GM21619 (cell line): ENCODE results near the gene CASZ1.

Source experiments
- ATAC-seq: cut with Tn5 transposase; IDR thresholded peaks from one replicate; pipeline ENCODE4 v1.9.1; 2021; ENCODE audit not compliant: unreplicated experiment

The CASZ1 gene

GRCh38 chr1:10629091-10629815 lies 167.2 kb downstream of the CASZ1 start:
- no peak for ATAC-seq

GRCh38 chr1:10628685-10629084 lies 167.8 kb downstream of the CASZ1 start:
- no peak for ATAC-seq

DNA sequence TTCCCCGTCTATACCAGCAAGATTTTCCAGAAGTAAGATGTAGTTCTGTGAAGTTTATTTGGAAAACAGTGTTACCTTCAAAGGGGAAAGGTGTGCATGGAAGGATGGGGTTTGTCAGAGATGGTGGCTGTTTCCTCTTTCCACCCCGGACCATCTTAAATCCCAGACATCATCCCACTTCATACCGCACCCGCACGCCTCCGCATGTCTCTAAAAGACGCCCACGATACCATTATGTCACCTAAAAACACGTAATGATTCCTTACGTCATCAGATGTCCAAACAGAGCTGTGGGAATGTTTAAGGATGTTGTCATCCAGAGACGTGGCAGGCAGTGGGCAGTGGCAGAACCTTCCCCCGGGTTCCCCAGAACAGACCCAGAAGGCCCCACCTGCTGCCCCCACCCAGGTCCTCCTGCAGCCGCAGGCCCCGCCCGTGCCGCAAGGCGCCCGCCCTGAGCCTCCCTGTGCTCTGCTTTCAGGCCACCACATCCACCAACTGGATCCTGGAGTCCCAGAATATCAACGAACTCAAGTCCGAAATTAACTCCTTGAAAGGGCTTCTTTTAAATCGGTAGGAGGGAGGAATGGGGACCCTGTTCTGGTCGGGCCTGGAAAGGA lies 169.5 kb downstream of the CASZ1 start:
- ATAC-seq = no peak

GRCh38 chr1:10626131-10626731 lies 170.2 kb downstream of the CASZ1 start:
- ATAC-seq = no peak

GRCh38 chr1:10625554-10625953 lies 170.9 kb downstream of the CASZ1 start:
- ATAC-seq = no peak

DNA sequence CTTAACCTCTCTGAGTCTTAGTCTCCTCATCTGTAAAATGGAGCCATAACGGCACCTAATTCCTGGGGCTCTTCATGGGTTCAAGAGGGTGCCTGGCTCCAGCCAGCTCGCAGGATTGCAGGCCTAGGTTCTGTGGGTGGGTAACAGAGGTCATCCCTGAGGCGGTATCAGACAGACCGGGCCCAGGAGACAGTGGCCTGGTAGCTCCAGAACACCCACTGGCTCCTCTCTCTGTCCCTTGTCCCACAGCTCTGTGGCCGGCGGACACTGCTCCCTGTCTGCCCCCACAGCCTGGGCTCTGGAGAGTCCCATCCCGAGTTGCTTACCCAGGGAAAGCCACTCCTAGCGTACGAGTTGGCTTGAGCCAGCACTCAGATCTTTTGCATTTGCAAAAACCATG lies 171.4 kb downstream of the CASZ1 start:
- no peak for ATAC-seq

DNA sequence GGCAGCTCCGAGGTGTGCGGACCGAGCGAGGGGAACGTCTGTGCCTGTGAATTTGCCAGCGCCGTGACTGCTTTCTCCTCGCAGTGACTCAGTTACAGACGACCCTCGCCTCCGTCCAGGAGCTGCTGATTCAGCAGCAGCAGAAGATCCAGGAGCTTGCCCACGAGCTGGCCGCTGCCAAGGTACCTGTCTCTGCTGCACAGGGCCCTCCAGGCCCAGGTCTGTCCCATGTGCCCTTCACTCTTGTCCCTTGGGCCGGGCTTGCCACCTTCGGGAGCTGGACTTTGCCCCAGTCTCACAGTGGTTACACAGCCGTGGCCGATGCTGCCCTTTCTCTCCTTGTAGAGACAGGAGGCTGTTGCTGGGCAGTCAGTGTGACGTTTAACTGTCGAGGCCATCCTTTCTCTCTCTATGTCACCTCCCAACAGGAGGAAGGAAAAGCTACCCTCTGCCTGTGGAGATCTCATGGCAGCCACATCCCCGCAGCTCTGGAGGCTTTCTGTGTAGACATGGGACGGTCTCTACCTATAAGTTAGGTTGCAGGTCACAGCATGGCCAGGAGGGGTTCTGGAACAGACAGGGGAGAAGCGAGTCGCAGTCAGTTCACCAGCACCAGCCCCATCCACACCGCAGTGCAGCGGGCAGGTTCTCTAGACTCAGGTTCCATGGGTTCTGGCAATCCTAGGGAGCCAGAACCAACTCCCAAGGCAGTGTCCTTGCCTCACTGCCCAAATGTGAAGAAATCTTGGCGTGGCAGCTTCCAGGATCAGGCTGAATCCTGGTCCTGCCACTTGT lies 172.0 kb downstream of the CASZ1 start:
- ATAC-seq = no peak

- no peak for ATAC-seq
Observed at GRCh38 chr1:10623686-10624145, 172.7 kb downstream of the CASZ1 start.

- no peak for ATAC-seq
Observed at GRCh38 chr1:10622910-10623685, 173.3 kb downstream of the CASZ1 start.

DNA sequence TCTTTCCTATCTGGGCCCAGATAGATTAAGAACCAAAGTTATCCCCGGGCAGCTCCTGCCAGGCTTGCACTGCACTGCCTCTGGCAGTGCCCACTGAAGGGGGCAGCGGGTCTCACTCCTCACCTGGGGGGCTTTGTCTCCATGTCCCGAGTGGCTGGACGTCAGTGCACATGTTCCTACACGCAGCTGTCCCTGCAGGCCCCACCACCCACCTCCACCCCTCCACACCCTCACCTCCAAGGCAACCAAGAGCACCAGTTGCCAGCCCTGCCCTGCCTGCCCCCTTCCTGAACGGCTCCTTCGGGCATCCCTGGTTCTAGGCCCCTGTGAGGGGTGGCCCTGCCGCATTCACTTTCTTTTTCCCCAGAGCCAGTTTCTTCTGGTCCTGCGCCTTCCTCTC lies 174.5 kb downstream of the CASZ1 start:
- no peak for ATAC-seq

DNA sequence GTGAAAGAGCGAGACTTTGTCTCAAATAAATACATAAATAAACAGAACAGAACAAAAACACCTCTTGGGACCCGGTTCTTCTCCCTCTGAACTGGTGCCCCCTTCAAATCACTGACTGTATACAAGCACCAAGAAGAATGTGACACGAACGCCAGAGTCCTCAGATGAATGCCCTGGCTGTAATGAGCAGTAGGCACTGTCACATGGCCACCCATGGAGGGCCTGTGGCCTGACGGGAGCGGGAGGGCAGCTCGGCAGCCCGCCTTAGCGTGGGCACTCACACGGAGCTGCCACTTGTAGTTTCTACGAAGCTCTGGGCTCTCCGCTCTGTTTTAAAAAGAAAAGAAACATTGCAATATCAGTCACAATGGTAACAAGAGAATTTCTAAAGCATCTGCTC lies 175.7 kb downstream of the CASZ1 start:
- no peak for ATAC-seq

DNA sequence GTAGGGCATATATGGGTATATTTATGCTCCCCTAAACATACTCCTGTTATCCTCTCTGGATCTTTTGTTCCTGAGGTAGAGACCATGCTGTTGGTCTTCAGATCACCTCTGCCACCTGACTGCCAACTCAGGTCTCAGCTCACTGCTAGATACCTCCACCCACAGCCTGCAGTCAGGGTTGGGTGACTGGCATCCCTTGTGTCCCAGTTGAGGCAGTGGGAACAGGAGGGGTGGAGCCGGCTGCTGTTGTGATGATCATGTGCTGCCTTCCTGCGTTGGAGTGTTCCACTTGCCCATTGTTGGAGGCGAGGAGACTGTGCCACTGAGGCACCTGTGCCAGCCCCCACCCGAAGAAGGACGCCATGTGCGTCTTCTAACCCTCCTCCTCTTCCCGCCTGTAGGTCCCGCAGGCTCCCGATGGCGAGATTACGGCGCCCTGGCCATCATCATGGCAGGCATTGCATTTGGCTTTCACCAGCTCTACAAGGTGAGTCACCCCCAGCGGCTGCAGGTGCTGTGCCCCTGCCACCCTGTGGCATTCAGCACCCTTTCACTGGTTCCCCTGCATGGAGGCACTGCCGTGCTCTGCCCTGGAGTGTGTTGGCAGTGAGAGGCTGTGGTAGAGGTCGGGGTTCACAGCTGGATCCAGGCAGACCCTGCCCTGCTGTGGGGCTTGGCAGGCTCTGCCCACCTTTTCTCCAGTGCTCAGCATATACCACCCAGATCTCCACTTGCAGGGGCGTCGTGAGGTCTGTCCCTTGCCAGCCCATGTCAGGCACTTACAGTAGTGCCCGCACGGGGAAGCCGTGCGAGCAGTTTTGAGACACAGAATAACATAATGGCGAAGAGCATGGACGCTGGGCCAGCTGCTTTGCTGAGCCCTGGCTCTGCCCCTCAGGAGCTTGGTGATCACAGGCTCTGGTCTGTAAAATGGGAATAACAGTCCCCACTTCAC lies 178.2 kb downstream of the CASZ1 start:
- no peak for ATAC-seq

DNA sequence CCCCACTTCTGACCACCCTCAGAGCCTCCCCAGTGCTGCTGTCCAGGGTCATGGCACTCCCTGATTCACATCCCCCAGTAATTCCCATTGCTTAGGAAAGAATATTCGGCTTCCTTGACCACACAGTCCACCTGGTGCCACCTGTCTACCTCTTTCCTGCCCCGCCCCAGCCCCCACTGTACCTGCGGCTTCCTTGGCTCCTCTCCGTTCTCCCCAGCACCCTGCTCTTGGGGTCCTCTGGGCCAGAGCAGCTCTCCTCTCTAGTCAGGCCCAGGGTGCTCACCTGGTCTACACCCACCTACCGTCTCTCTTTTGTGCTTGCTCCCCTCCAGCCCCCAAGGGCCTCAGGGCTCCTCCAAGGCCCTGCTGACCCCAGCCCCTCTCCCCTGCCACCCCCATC lies 179.1 kb downstream of the CASZ1 start:
- no peak for ATAC-seq

GRCh38 chr1:10616696-10617095 lies 179.8 kb downstream of the CASZ1 start:
- ATAC-seq = no peak

- no peak for ATAC-seq
Observed at GRCh38 chr1:10615932-10616671, 180.3 kb downstream of the CASZ1 start.

DNA sequence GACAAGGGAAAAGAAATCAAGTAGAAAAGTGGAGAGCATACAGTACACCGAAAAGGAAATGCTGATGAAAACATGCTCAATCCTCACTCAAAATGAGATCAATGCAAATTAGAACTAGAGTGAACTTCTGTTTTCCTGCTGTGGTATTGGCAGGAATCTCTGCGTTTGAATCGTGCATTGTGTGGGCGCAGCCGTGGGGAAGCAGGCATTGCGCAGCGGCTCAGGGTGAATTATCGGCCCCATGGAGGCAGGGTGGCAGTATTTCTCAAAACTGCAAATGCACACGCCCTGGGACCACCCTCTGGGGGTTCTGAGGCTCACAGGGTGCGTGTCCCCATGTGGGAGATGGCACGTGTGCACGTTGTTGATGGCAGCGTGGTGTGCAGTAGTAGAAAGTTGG lies 181.1 kb downstream of the CASZ1 start:
- no peak for ATAC-seq

DNA sequence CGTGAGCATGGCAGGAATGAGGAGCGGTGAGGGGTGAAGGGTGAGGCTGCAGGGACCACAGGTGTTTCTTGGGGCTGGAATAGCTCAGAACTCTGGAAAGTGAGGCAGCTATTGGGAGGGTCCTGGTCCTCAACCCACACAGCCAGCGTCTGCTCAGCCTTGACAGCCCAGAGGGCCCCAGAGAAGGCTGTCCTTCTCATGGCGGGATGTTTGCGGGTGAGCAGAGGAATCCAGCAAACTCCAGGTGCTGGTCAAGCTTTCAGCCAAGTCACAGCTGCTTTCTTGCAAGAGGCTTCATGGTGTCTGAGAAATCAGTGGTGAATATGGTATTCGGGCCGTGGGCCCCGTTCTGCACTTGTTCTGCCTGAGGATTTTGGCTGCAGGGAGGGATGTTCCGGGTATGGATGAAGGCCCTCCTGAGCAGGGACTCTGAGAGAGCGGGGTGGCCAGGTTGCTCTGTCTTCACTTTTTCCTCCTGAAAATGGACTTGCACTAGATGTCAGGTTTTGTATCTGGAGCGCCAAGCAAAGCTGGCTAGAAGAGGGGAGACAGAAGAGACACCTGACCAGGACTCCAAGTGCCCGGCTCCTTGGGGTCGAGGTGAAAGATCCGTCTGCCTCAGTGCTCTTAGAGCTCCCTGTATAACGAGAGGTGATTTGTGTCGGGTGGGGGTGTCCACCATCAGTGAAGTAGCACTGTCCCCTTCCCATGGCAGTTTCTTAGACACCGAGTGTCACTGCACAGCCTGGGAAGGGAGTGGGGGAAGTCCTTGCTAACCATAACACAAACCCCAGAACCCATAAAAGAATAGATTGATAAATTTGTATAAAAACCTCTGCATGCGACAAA lies 181.8 kb downstream of the CASZ1 start:
- ATAC-seq = no peak

GRCh38 chr1:10613861-10614260 lies 182.6 kb downstream of the CASZ1 start:
- no peak for ATAC-seq
